Measurements from ENCODE around the gene CGREF1.

CGREF1 gene

GRCh38 chr2:27139310-27139709 lies 20.4 kb upstream of the CGREF1 start, which contains the start of gene PRR30 (continued):
- TF ChIP-seq ZBTB26 (tag by site-specific recombination; optimal IDR thresholded peaks at IDR 0.05) (no peak), ZNF248 (tag by site-specific recombination; IDR thresholded peaks at IDR 0.05) (no peak), ZBTB10 (tag by site-specific recombination; IDR thresholded peaks at IDR 0.05) (no peak), IKZF3 (tag by site-specific recombination; IDR thresholded peaks at IDR 0.05) (no peak), ZNF221 (tag by site-specific recombination; IDR thresholded peaks at IDR 0.05; ENCODE audit: borderline replicate concordance) (no peak), ZNF341 (tag by site-specific recombination; IDR thresholded peaks at IDR 0.05; ENCODE audit: low read depth) (no peak), PRDM6 (tag by site-specific recombination; IDR thresholded peaks at IDR 0.05) (no peak), ZNF175 (tag by site-specific recombination; IDR thresholded peaks at IDR 0.05) (no peak)

- no peaks in the 10 kb centered on the region for H3K9me3 ChIP-seq (ENCODE audit: control insufficient read depth, insufficient read depth, low read depth, low read length)
- POLR2A ChIA-PET: no interaction called here
- no peak overlapping the region for H3K27ac ChIP-seq (ENCODE audit: extremely low read depth, low read depth, low read length)
- H3K36me3 ChIP-seq (ENCODE audit: control insufficient read depth in 2 of 2, insufficient read depth in 1 of 2, low read length in 2 of 2): peaks cover 0 to under 1% of the 10 kb centered on the region in 2 experiments; a peak in 1 of 3 replicates
- H3K4me1 ChIP-seq (ENCODE audit: control insufficient read depth, insufficient read depth, low read length): no peaks in the 10 kb centered on the region
- no peak overlapping the region for H3K4me3 ChIP-seq (ENCODE audit: low read depth, low read length)
- CTCF ChIA-PET: no interaction called here
- TF ChIP-seq ZNF121 (tag by site-specific recombination; IDR thresholded peaks at IDR 0.05) (no peak), ZNF398 (tag by site-specific recombination; IDR thresholded peaks at IDR 0.05) (0 out of 2 replicates have a peak, but pooled peaks have one; percentile 1), ZNF473 (tag by site-specific recombination; IDR thresholded peaks at IDR 0.05) (no peak), GFI1B (tag by site-specific recombination; IDR thresholded peaks at IDR 0.05) (no peak)
Measured at GRCh38 chr2:27138111-27138510, 19.2 kb upstream of the CGREF1 start.

- CTCF ChIA-PET: interaction anchor here (0.8 kb wide), 1 partner anchor 144 kb away, joined by 3 read pairs; no protein-coding TSS in a partner anchor
- POLR2A ChIA-PET: no interaction called here
- no peaks in the 10 kb centered on the region for H3K4me1 ChIP-seq (ENCODE audit: control insufficient read depth, insufficient read depth, low read length)
- no peaks in the 10 kb centered on the region for H3K9me3 ChIP-seq (ENCODE audit: control insufficient read depth, insufficient read depth, low read depth, low read length)
- H3K4me3 ChIP-seq (ENCODE audit: low read depth, low read length): no peak overlapping the region
- TF ChIP-seq ZNF423 (tag by site-specific recombination; IDR thresholded peaks at IDR 0.05): no peak
- peaks cover 4 to 7% of the 10 kb centered on the region in 2 experiments; a peak in 1 of 3 replicates for H3K36me3 ChIP-seq (ENCODE audit: control insufficient read depth in 2 of 2, insufficient read depth in 1 of 2, low read length in 2 of 2)
- H3K27ac ChIP-seq (ENCODE audit: extremely low read depth, low read depth, low read length): no peak overlapping the region
Measured at GRCh38 chr2:27137322-27137935, 18.5 kb upstream of the CGREF1 start.

Data from HEK293 (cell line).